HCT116 (cell line): ENCODE results near the gene UMAD1. TPM values are rescaled to one million over a fixed set of nuclear protein-coding genes. Genes with fewer than 3 reads are reported as not detected.

ENCODE experiments used
- ATAC-seq: fragments of 200-7000 bp; cut with Tn5 transposase; 2 replicates; pipeline ENCODE4 v1.9.1; 2020; ENCODE audit warnings: mild to moderate bottlenecking, moderate library complexity
- BruUV-seq: library from RNA; stranded (reverse); fragments of 400-500 nt; replicated peaks from 2 replicates; lab custom pipeline; 2021; lab: Mats Ljungman, UMichigan
- CTCF ChIA-PET: fragments of 300-600 bp; sonication (Branson Sonifier 250); formaldehyde crosslinking; loops from one replicate; lab custom pipeline; 2021; ENCODE audit warnings: antibody characterized with exemption; lab: Charles Lee
- POLR2A ChIA-PET: fragments of 300-600, 350-600 bp; sonication (Branson Sonifier 250); formaldehyde crosslinking; loops from one replicate; lab custom pipeline; 2021; ENCODE audit warnings: antibody characterized with exemption; lab: Charles Lee
- RAD21 ChIA-PET, 2 experiments: fragments of 300-600 bp; sonication (Branson Sonifier 250); formaldehyde crosslinking; loops; one replicate each; lab custom pipeline; 2023; ENCODE audit warnings: low total read pairs in 2 of 2; ENCODE audit not compliant: uncharacterized antibody in 2 of 2, unreplicated experiment in 2 of 2, low non-redundant PET in 1 of 2; lab: Charles Lee
- DNase-seq: peaks from one replicate; pipeline ENCODE4 v3.0.0-alpha.2; 2010; ENCODE audit warnings: low read depth, low spot score
- H2AFZ ChIP-seq: fragments of 200-600 bp; shearing (Covaris generic), sonication (generic); 2 replicates; pipeline ENCODE4 v1.6.1; 2017; ENCODE audit warnings: low read depth, mixed run types, mixed read lengths, antibody characterized with exemption, low read length; ENCODE audit not compliant: poor library complexity, severe bottlenecking
- H3K27ac ChIP-seq: 2 replicates; pipeline ENCODE4 v1.5.1; 2012; ENCODE audit warnings: low read depth, low read length
- H3K27me3 ChIP-seq: fragments of 200-600 bp; sonication (generic); 2 replicates; pipeline ENCODE4 v1.6.1; 2016; ENCODE audit warnings: mixed run types, low read length, mixed read lengths; ENCODE audit not compliant: insufficient read depth
- H3K36me3 ChIP-seq, 2 experiments: fragments of 200-500 bp in 1 of 2; fragments of 200-600 bp in 1 of 2; sonication (Bioruptor generic) in 1 of 2; sonication (generic) in 1 of 2; 2 replicates each; pipeline versions ENCODE4 v1.5.1 to v1.6.1; 2014 to 2016; ENCODE audit warnings: low read length in 2 of 2, inconsistent platforms in 1 of 2, mixed read lengths in 1 of 2, mixed run types in 1 of 2; ENCODE audit not compliant: insufficient read depth in 2 of 2, control insufficient read depth in 1 of 2
- H3K4me1 ChIP-seq, 2 experiments: fragments of 200-600 bp in 1 of 2; sonication (generic) in 1 of 2; 2 replicates each; pipeline versions ENCODE4 v1.5.1 to v1.6.1; 2012 to 2017; ENCODE audit warnings: low read length in 2 of 2, inconsistent platforms in 1 of 2, mild to moderate bottlenecking in 1 of 2, mixed read lengths in 1 of 2, mixed run types in 1 of 2, moderate library complexity in 1 of 2; ENCODE audit not compliant: insufficient read depth in 2 of 2, control insufficient read depth in 1 of 2
- H3K4me2 ChIP-seq: fragments of 200-600 bp; sonication (generic); 2 replicates; pipeline ENCODE4 v1.6.1; 2017; ENCODE audit warnings: mixed run types, low read length, mixed read lengths
- H3K4me3 ChIP-seq, 2 experiments: fragments of 200-600 bp in 1 of 2; sonication (generic) in 1 of 2; replicated peaks in 1 of 2; 2 replicates each; pipeline ENCODE4 v1.5.1; 2011 to 2016; ENCODE audit warnings: low read length in 2 of 2, control low read depth in 1 of 2, low read depth in 1 of 2, mild to moderate bottlenecking in 1 of 2, mixed read lengths in 1 of 2, mixed run types in 1 of 2
- H3K79me2 ChIP-seq: fragments of 200-600 bp; sonication (generic); 2 replicates; pipeline ENCODE4 v1.6.1; 2017; ENCODE audit warnings: mild to moderate bottlenecking, mixed run types, low read length, moderate library complexity, mixed read lengths; ENCODE audit not compliant: insufficient read depth
- H3K9ac ChIP-seq: fragments of 200-600 bp; sonication (generic); 2 replicates; pipeline ENCODE4 v1.6.1; 2016; ENCODE audit warnings: low read length, mixed read lengths
- H3K9me2 ChIP-seq: fragments of 200-600 bp; sonication (generic), shearing (Covaris generic); 2 replicates; pipeline ENCODE4 v1.6.1; 2017; ENCODE audit warnings: mixed run types, mild to moderate bottlenecking, moderate library complexity; ENCODE audit not compliant: insufficient read depth
- H3K9me3 ChIP-seq, 2 experiments: fragments of 200-500 bp in 1 of 2; fragments of 200-600 bp in 1 of 2; sonication (Bioruptor generic) in 1 of 2; sonication (generic) in 1 of 2; 2 replicates each; pipeline ENCODE4 v1.6.1; 2014 to 2017; ENCODE audit warnings: low read length in 2 of 2, mixed read lengths in 2 of 2, inconsistent platforms in 1 of 2, low read depth in 1 of 2, mild to moderate bottlenecking in 1 of 2, mixed run types in 1 of 2, moderate library complexity in 1 of 2; ENCODE audit not compliant: control insufficient read depth in 1 of 2, insufficient read depth in 1 of 2
- H4K20me1 ChIP-seq: fragments of 200-600 bp; sonication (generic), shearing (Covaris generic); 2 replicates; pipeline ENCODE4 v1.6.1; 2017; ENCODE audit warnings: mixed run types, mild to moderate bottlenecking, moderate library complexity; ENCODE audit not compliant: insufficient read depth
- ATF3 ChIP-seq: IDR thresholded peaks from 2 replicates; pipeline ENCODE4 v1.6.1; 2012
- CBX3 ChIP-seq: IDR thresholded peaks from 2 replicates; pipeline ENCODE4 v1.6.1; 2012; ENCODE audit warnings: low read depth
- CEBPB ChIP-seq: IDR thresholded peaks from 2 replicates; pipeline ENCODE4 v1.6.1; 2012; ENCODE audit warnings: low read depth
- EGR1 ChIP-seq: IDR thresholded peaks from 2 replicates; pipeline ENCODE4 v1.6.1; 2012; ENCODE audit warnings: low read depth
- EZH2 ChIP-seq: fragments of 200-600 bp; sonication (generic); IDR thresholded peaks from 2 replicates; pipeline ENCODE4 v1.6.1; 2017; ENCODE audit warnings: antibody characterized with exemption, mixed run types
- EZH2phosphoT487 ChIP-seq: fragments of 200-600 bp; IDR thresholded peaks from 2 replicates; pipeline ENCODE4 v1.6.1; 2018; ENCODE audit warnings: antibody characterized with exemption, borderline replicate concordance
- FOSL1 ChIP-seq: IDR thresholded peaks from 2 replicates; pipeline ENCODE4 v1.6.1; 2012; ENCODE audit warnings: low read depth
- JUND ChIP-seq: IDR thresholded peaks from 2 replicates; pipeline ENCODE4 v1.6.1; 2012
- SIN3A ChIP-seq: IDR thresholded peaks from 2 replicates; pipeline ENCODE4 v1.6.1; 2012; ENCODE audit warnings: low read depth
- SRF ChIP-seq: IDR thresholded peaks from 2 replicates; pipeline ENCODE4 v1.6.1; 2012; ENCODE audit warnings: low read depth
- TCF7L2 ChIP-seq: IDR thresholded peaks from 2 replicates; pipeline ENCODE4 v1.7.0; 2011; ENCODE audit warnings: borderline replicate concordance, inconsistent platforms; ENCODE audit not compliant: insufficient read depth, insufficient read length; ENCODE audit errors: extremely low read depth
- YY1 ChIP-seq: IDR thresholded peaks from 2 replicates; pipeline ENCODE4 v1.6.1; 2011; ENCODE audit warnings: low read length, low read depth, moderate library complexity, mild to moderate bottlenecking; ENCODE audit not compliant: insufficient replicate concordance; ENCODE audit errors: extremely low read depth
- ZBTB33 ChIP-seq: IDR thresholded peaks from 2 replicates; pipeline ENCODE4 v1.6.1; 2011; ENCODE audit warnings: mild to moderate bottlenecking, low read length, moderate library complexity; ENCODE audit not compliant: insufficient replicate concordance; ENCODE audit errors: extremely low read depth
- ZFX ChIP-seq: fragments of 450-650 bp; IDR thresholded peaks from 2 replicates; pipeline ENCODE4 v1.6.1; 2017
- intact Hi-C: fragments of 100-400 bp; cut with micrococcal nuclease; formaldehyde crosslinking; loops from 2 replicates; pipeline ENCODE4 v1.10.0; 2022
- total RNA-seq: library from RNA; stranded (reverse); gene quantifications from one replicate; pipeline ENCODE4 v1.2.1, GENCODE V29; 2021; ENCODE audit not compliant: unreplicated experiment
- TF ChIP-seq, protein P1 (sequence below): IDR thresholded peaks from 2 replicates; pipeline ENCODE4 v1.6.1; 2012; ENCODE audit warnings: low read depth
- TF ChIP-seq, protein P2 (sequence below): IDR thresholded peaks from 2 replicates; pipeline ENCODE4 v1.6.1; 2012

The UMAD1 gene
- total RNA-seq, 1 experiment from 2014 or later = 12.7 TPM

- H3K9me2 ChIP-seq = no peaks in the 10 kb centered on the region
- H3K27ac ChIP-seq = no peak overlapping the region
- POLR2A ChIA-PET = no interaction called here
- intact Hi-C loops = loop anchor here (10.0 kb wide), 2 partner anchors 344 to 446 kb away; no protein-coding TSS in a partner anchor
- no peak overlapping the region for H3K4me2 ChIP-seq
- H3K36me3 ChIP-seq = no peaks in the 10 kb centered on the region
- RAD21 ChIA-PET = no interaction called here
- no peaks in the 10 kb centered on the region for H3K27me3 ChIP-seq
- BruUV-seq = no TSS peak
- no peak for TF ChIP-seq EGR1
- TF ChIP-seq ZFX = no peak
- no peak for TF ChIP-seq FOSL1
- no peak for TF ChIP-seq CEBPB
- TF ChIP-seq ZBTB33 = no peak
- no peak for TF ChIP-seq CBX3
- TF ChIP-seq TCF7L2 = no peak
- no peak for TF ChIP-seq YY1
- no peak for TF ChIP-seq SIN3A
- TF ChIP-seq ATF3 = no peak
- TF ChIP-seq JUND = no peak
- TF ChIP-seq SRF = no peak
- TF ChIP-seq EZH2 = no peak
- TF ChIP-seq, protein P1, sequence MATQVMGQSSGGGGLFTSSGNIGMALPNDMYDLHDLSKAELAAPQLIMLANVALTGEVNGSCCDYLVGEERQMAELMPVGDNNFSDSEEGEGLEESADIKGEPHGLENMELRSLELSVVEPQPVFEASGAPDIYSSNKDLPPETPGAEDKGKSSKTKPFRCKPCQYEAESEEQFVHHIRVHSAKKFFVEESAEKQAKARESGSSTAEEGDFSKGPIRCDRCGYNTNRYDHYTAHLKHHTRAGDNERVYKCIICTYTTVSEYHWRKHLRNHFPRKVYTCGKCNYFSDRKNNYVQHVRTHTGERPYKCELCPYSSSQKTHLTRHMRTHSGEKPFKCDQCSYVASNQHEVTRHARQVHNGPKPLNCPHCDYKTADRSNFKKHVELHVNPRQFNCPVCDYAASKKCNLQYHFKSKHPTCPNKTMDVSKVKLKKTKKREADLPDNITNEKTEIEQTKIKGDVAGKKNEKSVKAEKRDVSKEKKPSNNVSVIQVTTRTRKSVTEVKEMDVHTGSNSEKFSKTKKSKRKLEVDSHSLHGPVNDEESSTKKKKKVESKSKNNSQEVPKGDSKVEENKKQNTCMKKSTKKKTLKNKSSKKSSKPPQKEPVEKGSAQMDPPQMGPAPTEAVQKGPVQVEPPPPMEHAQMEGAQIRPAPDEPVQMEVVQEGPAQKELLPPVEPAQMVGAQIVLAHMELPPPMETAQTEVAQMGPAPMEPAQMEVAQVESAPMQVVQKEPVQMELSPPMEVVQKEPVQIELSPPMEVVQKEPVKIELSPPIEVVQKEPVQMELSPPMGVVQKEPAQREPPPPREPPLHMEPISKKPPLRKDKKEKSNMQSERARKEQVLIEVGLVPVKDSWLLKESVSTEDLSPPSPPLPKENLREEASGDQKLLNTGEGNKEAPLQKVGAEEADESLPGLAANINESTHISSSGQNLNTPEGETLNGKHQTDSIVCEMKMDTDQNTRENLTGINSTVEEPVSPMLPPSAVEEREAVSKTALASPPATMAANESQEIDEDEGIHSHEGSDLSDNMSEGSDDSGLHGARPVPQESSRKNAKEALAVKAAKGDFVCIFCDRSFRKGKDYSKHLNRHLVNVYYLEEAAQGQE = no peak
- TF ChIP-seq, protein P2, sequence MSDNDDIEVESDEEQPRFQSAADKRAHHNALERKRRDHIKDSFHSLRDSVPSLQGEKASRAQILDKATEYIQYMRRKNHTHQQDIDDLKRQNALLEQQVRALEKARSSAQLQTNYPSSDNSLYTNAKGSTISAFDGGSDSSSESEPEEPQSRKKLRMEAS = no peak
- TF ChIP-seq EZH2phosphoT487 = no peak
- CTCF ChIA-PET = no interaction called here
- no peak overlapping the region for H2AFZ ChIP-seq
- ATAC-seq (no peak), DNase-seq (no peak)
- H3K9me3 ChIP-seq = no peaks in the 10 kb centered on the region
- no peaks in the 10 kb centered on the region for H3K79me2 ChIP-seq
- H3K4me1 ChIP-seq = no peaks in the 10 kb centered on the region
- H4K20me1 ChIP-seq = no peaks in the 10 kb centered on the region
- no peak overlapping the region for H3K9ac ChIP-seq
- H3K4me3 ChIP-seq = no peak overlapping the region
These were observed 128.6 kb downstream of the UMAD1 start for GRCh38 chr7:7768977-7769709.
